Neuronal stem cell (in vitro differentiated cells): ENCODE data around the gene SMIM43.

Experiments used
- DNase-seq: peaks from one replicate; pipeline ENCODE4 v3.0.0-alpha.2; 2013; ENCODE audit warnings: low spot score
- H2AFZ ChIP-seq: one replicate; pipeline ENCODE4 v1.6.1; 2013; ENCODE audit warnings: mild to moderate bottlenecking, low read length, inconsistent platforms
- H2AK5ac ChIP-seq: 2 replicates; pipeline ENCODE4 v1.6.1; 2013; ENCODE audit warnings: low read depth, mild to moderate bottlenecking, inconsistent platforms, low read length, moderate library complexity, mixed read lengths
- H2BK120ac ChIP-seq: 2 replicates; pipeline ENCODE4 v1.6.1; 2013; ENCODE audit warnings: low read depth, mild to moderate bottlenecking, inconsistent platforms, low read length, moderate library complexity, mixed read lengths
- H2BK12ac ChIP-seq: one replicate; pipeline ENCODE4 v1.6.1; 2013; ENCODE audit warnings: low read length, inconsistent platforms
- H2BK15ac ChIP-seq: 2 replicates; pipeline ENCODE4 v1.6.1; 2013; ENCODE audit warnings: mild to moderate bottlenecking, low read length, inconsistent platforms, mixed read lengths
- H2BK5ac ChIP-seq: one replicate; pipeline ENCODE4 v1.6.1; 2013; ENCODE audit warnings: inconsistent platforms, mild to moderate bottlenecking, low read length, moderate library complexity
- H3K14ac ChIP-seq: one replicate; pipeline ENCODE4 v1.6.1; 2013; ENCODE audit warnings: low read length, inconsistent platforms
- H3K18ac ChIP-seq: 2 replicates; pipeline ENCODE4 v1.6.1; 2013; ENCODE audit warnings: low read length, inconsistent platforms
- H3K23ac ChIP-seq: 2 replicates; pipeline ENCODE4 v1.6.1; 2013; ENCODE audit warnings: low read depth, mild to moderate bottlenecking, mixed read lengths, low read length, inconsistent platforms; ENCODE audit not compliant: poor library complexity
- H3K27ac ChIP-seq: replicated peaks from 3 replicates; pipeline ENCODE4 v1.5.1; 2013; ENCODE audit warnings: low read length, inconsistent platforms
- H3K27me3 ChIP-seq, 3 experiments: 2 replicates each; pipeline ENCODE4 v1.6.1; 2013; ENCODE audit warnings: low read length in 3 of 3, mild to moderate bottlenecking in 2 of 3, inconsistent platforms in 1 of 3, low read depth in 1 of 3, mixed read lengths in 1 of 3, moderate library complexity in 1 of 3; ENCODE audit not compliant: control insufficient read depth in 3 of 3, insufficient read depth in 3 of 3
- H3K36me3 ChIP-seq, 2 donors: replicated peaks in 1 of 2; 2 replicates each; pipeline ENCODE4 v1.6.1; 2013; ENCODE audit warnings: low read length in 2 of 2; ENCODE audit not compliant: control insufficient read depth in 2 of 2, insufficient read depth in 2 of 2
- H3K4ac ChIP-seq: 2 replicates; pipeline ENCODE4 v1.6.1; 2013; ENCODE audit warnings: inconsistent platforms, mild to moderate bottlenecking, low read length, moderate library complexity
- H3K4me1 ChIP-seq, 2 donors: 1 replicate in 1 of 2; 2 replicates in 1 of 2; pipeline ENCODE4 v1.6.1; 2013; ENCODE audit warnings: low read length in 2 of 2, low read depth in 1 of 2; ENCODE audit not compliant: control insufficient read depth in 2 of 2, insufficient read depth in 1 of 2
- H3K4me2 ChIP-seq: one replicate; pipeline ENCODE4 v1.6.1; 2013; ENCODE audit warnings: mild to moderate bottlenecking, low read length, inconsistent platforms; ENCODE audit not compliant: insufficient read depth, poor library complexity, severe bottlenecking
- H3K4me3 ChIP-seq, 2 donors: 2 replicates each; pipeline ENCODE4 v1.5.1; 2013; ENCODE audit warnings: low read length in 2 of 2, mild to moderate bottlenecking in 2 of 2, inconsistent platforms in 1 of 2, moderate library complexity in 1 of 2
- H3K79me1 ChIP-seq: one replicate; pipeline ENCODE4 v1.6.1; 2013; ENCODE audit warnings: low read depth, mild to moderate bottlenecking, inconsistent platforms, low read length, moderate library complexity
- H3K9ac ChIP-seq: one replicate; pipeline ENCODE4 v1.6.1; 2013; ENCODE audit warnings: mild to moderate bottlenecking, low read depth, low read length, inconsistent platforms; ENCODE audit not compliant: poor library complexity
- H3K9me3 ChIP-seq, 2 donors: replicated peaks in 1 of 2; 2 replicates each; pipeline versions ENCODE3 to v1.6.1; 2013; ENCODE audit warnings: low read length in 2 of 2, mild to moderate bottlenecking in 2 of 2, inconsistent platforms in 1 of 2, low read depth in 1 of 2, mixed read lengths in 1 of 2, moderate library complexity in 1 of 2; ENCODE audit not compliant: control insufficient read depth in 2 of 2, insufficient read depth in 1 of 2
- H4K8ac ChIP-seq: one replicate; pipeline ENCODE4 v1.6.1; 2013; ENCODE audit warnings: low read depth, mild to moderate bottlenecking, inconsistent platforms, low read length, moderate library complexity
- H4K91ac ChIP-seq: one replicate; pipeline ENCODE4 v1.6.1; 2013; ENCODE audit warnings: low read length, low read depth, mild to moderate bottlenecking, inconsistent platforms; ENCODE audit not compliant: poor library complexity
- WGBS, 2 donors: extraction: QIAGEN DNeasy Blood & Tissue Kit; methylation state at CpG; one replicate each; pipeline ENCODE4 v1.1.7; 2013; ENCODE audit warnings: missing lambda C conversion rate in 2 of 2, mixed read lengths in 1 of 2; ENCODE audit not compliant: insufficient read length in 2 of 2, insufficient replicate concordance in 1 of 2; ENCODE audit errors: extremely low coverage in 2 of 2; 5-methylcytosine and 5-hydroxymethylcytosine counted together

Gene SMIM43

DNA sequence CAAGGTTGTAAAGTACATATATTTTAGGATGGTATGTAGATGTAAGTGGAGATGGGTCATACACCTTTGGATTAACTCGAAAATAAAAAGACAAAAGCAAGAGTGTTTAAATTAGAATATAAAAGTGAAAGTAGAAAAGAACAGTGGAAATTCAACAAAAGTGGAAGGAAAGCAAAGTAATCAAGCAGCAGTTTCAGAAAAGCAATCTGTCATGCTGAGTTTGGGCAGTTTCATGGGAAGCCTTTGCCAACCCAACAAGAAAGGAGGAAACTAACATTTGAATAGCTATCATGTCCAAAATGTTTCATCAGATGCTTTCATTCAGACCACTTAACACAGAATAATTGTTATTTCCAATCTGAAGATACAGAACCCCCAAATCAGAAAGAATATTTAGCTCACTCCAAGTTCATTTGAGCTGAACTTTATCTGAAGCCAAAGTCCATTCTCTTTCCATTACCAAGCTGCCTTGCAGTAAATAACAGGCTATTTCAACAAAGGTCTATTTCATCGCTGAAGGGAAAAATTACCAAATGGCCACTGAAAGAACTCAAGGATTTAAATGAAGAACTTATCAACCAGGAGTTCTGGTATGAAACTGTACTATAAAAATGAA, 34.4 kb upstream of the SMIM43 start:
- DNase-seq: no peak
- no peak overlapping the region for H2AK5ac ChIP-seq
- H3K4me2 ChIP-seq: no peak overlapping the region
- no peak overlapping the region for H2BK5ac ChIP-seq
- H3K4me3 ChIP-seq: no peak overlapping the region
- peaks cover 4 to 11% of the 10 kb centered on the region in 2 donors for H3K4me1 ChIP-seq
- no peak overlapping the region for H2BK15ac ChIP-seq
- H3K4ac ChIP-seq: no peak overlapping the region
- no peak overlapping the region for H4K91ac ChIP-seq
- H2BK120ac ChIP-seq: no peak overlapping the region
- H3K27ac ChIP-seq: no peak overlapping the region
- H3K79me1 ChIP-seq: no peaks in the 10 kb centered on the region
- H3K36me3 ChIP-seq: peaks cover 3 to 25% of the 10 kb centered on the region in 2 donors
- H4K8ac ChIP-seq: no peak overlapping the region
- H3K9me3 ChIP-seq: no peaks in the 10 kb centered on the region
- H3K9ac ChIP-seq: no peak overlapping the region
- no peak overlapping the region for H3K18ac ChIP-seq
- no peaks in the 10 kb centered on the region for H3K27me3 ChIP-seq
- peak overlapping the region; percentile 67 for H2AFZ ChIP-seq
- WGBS, 2 donors: no CpG with 5 or more reads among the region's 2 CpGs
- no peak overlapping the region for H3K23ac ChIP-seq
- H2BK12ac ChIP-seq: no peak overlapping the region
- no peak overlapping the region for H3K14ac ChIP-seq

DNA sequence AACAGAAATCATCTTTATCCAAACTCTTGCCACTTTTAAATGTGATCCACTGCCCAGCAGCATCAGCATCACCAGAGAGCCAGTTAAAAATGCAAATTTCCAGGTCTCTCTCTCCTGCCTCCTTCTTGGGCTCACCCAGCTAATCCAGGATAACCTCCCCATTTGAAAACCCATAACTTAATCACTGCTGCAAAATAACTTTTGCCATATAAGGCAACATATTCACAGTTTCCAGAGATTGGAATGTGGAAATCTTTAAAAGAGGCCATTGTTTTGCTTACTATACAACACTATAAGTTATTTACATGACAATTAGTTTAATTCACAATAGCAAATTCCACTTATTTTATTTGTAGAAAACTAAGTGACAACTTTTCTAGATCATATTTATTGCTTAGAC, 31.3 kb upstream of the SMIM43 start:
- H3K4me3 ChIP-seq: no peak overlapping the region
- no peak overlapping the region for H2AK5ac ChIP-seq
- H3K79me1 ChIP-seq: no peaks in the 10 kb centered on the region
- no peaks in the 10 kb centered on the region for H3K9me3 ChIP-seq
- no peak for DNase-seq
- no peak overlapping the region for H4K91ac ChIP-seq
- H3K9ac ChIP-seq: no peak overlapping the region
- H3K4me2 ChIP-seq: no peak overlapping the region
- no peak overlapping the region for H2BK12ac ChIP-seq
- H3K14ac ChIP-seq: no peak overlapping the region
- no peak overlapping the region for H3K27ac ChIP-seq
- H2BK120ac ChIP-seq: no peak overlapping the region
- H3K4me1 ChIP-seq: peaks cover 4 to 9% of the 10 kb centered on the region in 2 donors
- H3K4ac ChIP-seq: no peak overlapping the region
- no peak overlapping the region for H4K8ac ChIP-seq
- no peak overlapping the region for H3K23ac ChIP-seq
- H3K36me3 ChIP-seq: no peaks in the 10 kb centered on the region
- H2BK15ac ChIP-seq: no peak overlapping the region
- no peak overlapping the region for H3K18ac ChIP-seq
- H2BK5ac ChIP-seq: no peak overlapping the region
- H2AFZ ChIP-seq: peak overlapping the region; percentile 5
- no peaks in the 10 kb centered on the region for H3K27me3 ChIP-seq

DNA sequence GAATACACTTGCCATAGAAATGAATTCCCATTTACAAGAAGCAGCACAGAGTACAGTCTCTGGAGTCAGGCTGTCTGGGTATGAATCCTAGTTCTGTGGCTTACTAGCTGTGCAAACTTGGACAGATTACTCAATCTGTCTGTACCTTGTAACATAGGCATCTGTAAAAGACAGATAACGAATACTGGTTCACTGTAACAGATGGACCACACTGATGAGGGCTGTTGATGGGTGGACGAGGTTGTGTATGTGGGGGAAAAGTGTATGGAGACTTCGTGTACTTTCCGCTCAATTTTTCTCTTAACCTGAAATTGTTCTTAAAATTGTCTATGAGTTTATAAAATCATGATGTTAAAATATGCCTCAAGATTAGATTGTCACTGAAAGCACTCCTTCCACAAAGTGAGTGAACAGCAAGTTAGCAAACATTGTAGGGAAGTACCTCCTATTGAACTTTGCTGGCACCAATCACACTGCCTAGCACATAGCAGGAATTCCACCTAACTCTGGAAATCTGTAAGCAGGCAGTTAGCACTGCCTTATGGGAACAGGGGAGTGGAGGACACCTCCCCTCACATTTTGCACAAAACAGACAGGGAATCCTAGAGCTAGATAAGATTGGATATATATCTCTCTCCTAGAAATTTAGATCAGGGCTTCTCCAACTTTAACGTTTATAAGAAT, 29.7 kb upstream of the SMIM43 start:
- no peak overlapping the region for H2BK120ac ChIP-seq
- H3K4ac ChIP-seq: no peak overlapping the region
- H3K36me3 ChIP-seq: no peaks in the 10 kb centered on the region
- H3K9ac ChIP-seq: no peak overlapping the region
- H2BK15ac ChIP-seq: no peak overlapping the region
- no peak overlapping the region for H3K4me3 ChIP-seq
- H3K18ac ChIP-seq: no peak overlapping the region
- no peak overlapping the region for H2BK5ac ChIP-seq
- no peak overlapping the region for H2AK5ac ChIP-seq
- no peak overlapping the region for H2BK12ac ChIP-seq
- no peaks in the 10 kb centered on the region for H3K9me3 ChIP-seq
- H4K91ac ChIP-seq: no peak overlapping the region
- H2AFZ ChIP-seq: peak overlapping the region; percentile 12
- H3K14ac ChIP-seq: no peak overlapping the region
- WGBS, 2 donors: no CpG with 5 or more reads among the region's 5 CpGs
- no peaks in the 10 kb centered on the region for H3K79me1 ChIP-seq
- H3K27me3 ChIP-seq: peaks cover 0 to 3% (median 0%) of the 10 kb centered on the region in 3 experiments
- no peak overlapping the region for H3K27ac ChIP-seq
- H4K8ac ChIP-seq: no peak overlapping the region
- peaks cover 4 to 5% of the 10 kb centered on the region in 2 donors for H3K4me1 ChIP-seq
- no peak overlapping the region for H3K23ac ChIP-seq
- H3K4me2 ChIP-seq: no peak overlapping the region
- no peak for DNase-seq

DNA sequence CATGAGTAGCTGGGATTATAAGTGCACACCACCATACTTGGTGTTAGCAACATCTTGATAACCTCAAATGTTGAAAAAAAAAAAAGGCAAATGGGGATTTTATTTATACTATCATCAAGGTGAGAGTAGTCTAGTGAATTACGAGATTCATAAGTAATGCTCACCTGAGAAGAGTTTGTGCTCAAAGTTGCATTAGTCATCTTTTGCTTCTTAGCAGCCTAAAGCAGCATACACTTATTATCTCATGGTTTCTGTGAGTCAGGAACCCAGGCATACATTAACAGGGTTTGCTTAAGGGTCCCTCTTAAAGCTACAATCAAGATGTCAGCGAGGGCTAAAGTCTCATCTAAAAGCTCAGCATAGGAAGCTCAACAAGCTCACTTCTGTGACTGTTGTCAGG, 28.0 kb upstream of the SMIM43 start:
- H3K9ac ChIP-seq: no peak overlapping the region
- no peak for DNase-seq
- H3K4me3 ChIP-seq: no peak overlapping the region
- H2BK12ac ChIP-seq: no peak overlapping the region
- no peak overlapping the region for H2BK120ac ChIP-seq
- H4K91ac ChIP-seq: no peak overlapping the region
- no peak overlapping the region for H3K18ac ChIP-seq
- H3K4me1 ChIP-seq: peaks cover 4 to 6% of the 10 kb centered on the region in 2 donors
- no peak overlapping the region for H2BK5ac ChIP-seq
- no peak overlapping the region for H3K23ac ChIP-seq
- H3K4ac ChIP-seq: no peak overlapping the region
- no peak overlapping the region for H2AK5ac ChIP-seq
- H3K4me2 ChIP-seq: no peak overlapping the region
- peaks cover 0 to 3% (median 0%) of the 10 kb centered on the region in 3 experiments for H3K27me3 ChIP-seq
- no CpG with 5 or more reads among the region's 2 CpGs for WGBS, 2 donors
- H2AFZ ChIP-seq: no peak overlapping the region
- no peak overlapping the region for H3K14ac ChIP-seq
- no peak overlapping the region for H4K8ac ChIP-seq
- H3K79me1 ChIP-seq: no peaks in the 10 kb centered on the region
- no peaks in the 10 kb centered on the region for H3K36me3 ChIP-seq
- no peak overlapping the region for H2BK15ac ChIP-seq
- H3K9me3 ChIP-seq: no peaks in the 10 kb centered on the region
- no peak overlapping the region for H3K27ac ChIP-seq
